GM10248 (cell line): ENCODE results near the gene CIAO3.
A peak's percentile ranks its signal among the peaks of the same experiment; 100 is the strongest.

Experiments
- CTCF ChIA-PET: fragments of 300-600 bp; sonication (Branson Sonifier 250); formaldehyde crosslinking; extraction: SDS; loops from one replicate; lab custom pipeline; 2021; ENCODE audit warnings: antibody characterized with exemption; lab: Yijun Ruan, JAX
- POLR2A ChIA-PET: fragments of 350-650 bp; sonication (Branson Sonifier 250); formaldehyde crosslinking; extraction: SDS; loops from one replicate; lab custom pipeline; 2020; ENCODE audit warnings: antibody characterized with exemption; lab: Yijun Ruan, JAX
- DNase-seq: peaks from one replicate; pipeline ENCODE4 v3.0.0; 2012; ENCODE audit errors: extremely low spot score
- CTCF ChIP-seq: IDR thresholded peaks from 2 replicates; pipeline ENCODE4 v1.5.1; 2012; ENCODE audit warnings: mild to moderate bottlenecking, low read depth; ENCODE audit errors: extremely low read depth, missing control alignments, control extremely low read depth

The CIAO3 gene

GRCh38 chr16:686459-687260 lies 54.1 kb downstream of the CIAO3 start:
- ChIA-PET POLR2A (interaction anchor here (0.9 kb wide), 1 partner anchor 49 kb away, joined by 3 read pairs; no protein-coding TSS in a partner anchor), CTCF (interaction anchor here (1.0 to 3.2 kb wide), 6 partner anchors 19 to 99 kb away, joined by 3 to 9 read pairs (median 5); partner anchors contain the start of gene RHOT2)
- TF ChIP-seq CTCF = no peak
- DNase-seq = no peak

GRCh38 chr16:685967-686366 lies 54.8 kb downstream of the CIAO3 start:
- POLR2A ChIA-PET = interaction anchor here (0.9 kb wide), 1 partner anchor 50 kb away, joined by 3 read pairs; no protein-coding TSS in a partner anchor
- DNase-seq = no peak
- CTCF ChIA-PET = interaction anchor here (1.0 to 3.2 kb wide), 4 partner anchors 18 to 100 kb away, joined by 3 to 9 read pairs (median 6); partner anchors contain the start of gene RHOT2
- peak; percentile 23 for TF ChIP-seq CTCF

GRCh38 chr16:684961-685696 lies 55.7 kb downstream of the CIAO3 start:
- no peak for DNase-seq
- POLR2A ChIA-PET = no interaction called here
- TF ChIP-seq CTCF = no peak
- CTCF ChIA-PET = interaction anchor here (1.2 to 1.8 kb wide), 3 partner anchors 9 to 17 kb away, joined by 3 to 8 read pairs (median 4); partner anchors contain the start of genes RHBDL1 and RHOT2

- ChIA-PET CTCF (interaction anchor here (1.2 kb wide), 2 partner anchors 9 to 12 kb away, joined by 3 to 4 read pairs; partner anchors contain the start of gene RHBDL1), POLR2A (interaction anchor here (0.9 kb wide), 1 partner anchor 36 kb away, joined by 3 read pairs; no protein-coding TSS in a partner anchor)
- no peak for TF ChIP-seq CTCF
- DNase-seq = peak; percentile 97
Observed at GRCh38 chr16:684071-684794, 56.6 kb downstream of the CIAO3 start, which contains the start of gene JMJD8. Gene JMJD8, minus strand, starts transcription at chr16:684334. Its CDS starts 15 bp downstream, at chr16:684319.

GRCh38 chr16:683396-684070 lies 57.3 kb downstream of the CIAO3 start:
- TF ChIP-seq CTCF = no peak
- DNase-seq = no peak
- ChIA-PET POLR2A (interaction anchor here (0.9 kb wide), 1 partner anchor 36 kb away, joined by 3 read pairs; no protein-coding TSS in a partner anchor), CTCF (interaction anchor here (1.2 kb wide), 1 partner anchor 12 kb away, joined by 3 read pairs; no protein-coding TSS in a partner anchor)
